Mesenchymal stem cell (in vitro differentiated cells and primary cell): ENCODE measurements around the gene DOCK2.

ENCODE experiments used
- DNase-seq: peaks from one replicate; pipeline ENCODE4 v3.0.0-alpha.2; 2013
- H2AFZ ChIP-seq: one replicate; pipeline ENCODE4 v1.6.1; 2013; ENCODE audit warnings: low read depth, mild to moderate bottlenecking, control low read depth, inconsistent platforms, low read length, moderate library complexity
- H2AK5ac ChIP-seq: 2 replicates; pipeline ENCODE4 v1.6.1; 2013; ENCODE audit warnings: low read length, moderate library complexity, mild to moderate bottlenecking, inconsistent platforms; ENCODE audit not compliant: severe bottlenecking
- H2BK120ac ChIP-seq: one replicate; pipeline ENCODE4 v1.6.1; 2013; ENCODE audit warnings: low read depth, mild to moderate bottlenecking, inconsistent platforms, low read length, moderate library complexity
- H2BK12ac ChIP-seq, 2 experiments: one replicate each; pipeline ENCODE4 v1.6.1; 2013; ENCODE audit warnings: inconsistent platforms in 2 of 2, low read length in 2 of 2, mild to moderate bottlenecking in 2 of 2, moderate library complexity in 2 of 2, control low read depth in 1 of 2
- H2BK15ac ChIP-seq: one replicate; pipeline ENCODE4 v1.6.1; 2013; ENCODE audit warnings: mild to moderate bottlenecking, low read depth, inconsistent platforms; ENCODE audit not compliant: poor library complexity, severe bottlenecking
- H2BK5ac ChIP-seq: 2 replicates; pipeline ENCODE4 v1.6.1; 2013; ENCODE audit warnings: low read depth, mild to moderate bottlenecking, low read length, control low read depth, inconsistent platforms; ENCODE audit not compliant: poor library complexity, severe bottlenecking
- H3K14ac ChIP-seq, 2 experiments: one replicate each; pipeline ENCODE4 v1.6.1; 2013; ENCODE audit warnings: inconsistent platforms in 2 of 2, low read length in 2 of 2, control low read depth in 1 of 2, mild to moderate bottlenecking in 1 of 2, moderate library complexity in 1 of 2
- H3K18ac ChIP-seq, 2 experiments: one replicate each; pipeline ENCODE4 v1.6.1; 2013; ENCODE audit warnings: inconsistent platforms in 2 of 2, low read length in 2 of 2, control low read depth in 1 of 2, low read depth in 1 of 2, mild to moderate bottlenecking in 1 of 2
- H3K23ac ChIP-seq, 2 experiments: one replicate each; pipeline ENCODE4 v1.6.1; 2013; ENCODE audit warnings: inconsistent platforms in 2 of 2, low read length in 2 of 2, mild to moderate bottlenecking in 2 of 2, moderate library complexity in 2 of 2, control low read depth in 1 of 2
- H3K27ac ChIP-seq: 2 replicates; pipeline ENCODE4 v1.5.1; 2013; ENCODE audit warnings: mild to moderate bottlenecking, moderate library complexity, low read length, control low read depth, inconsistent platforms; ENCODE audit not compliant: poor library complexity, severe bottlenecking
- H3K27me3 ChIP-seq, 2 experiments: 2 replicates each; pipeline versions ENCODE4 v1.6.1 to v1.7.0; 2013; ENCODE audit warnings: low read length in 2 of 2, mild to moderate bottlenecking in 2 of 2, moderate library complexity in 2 of 2, control low read depth in 1 of 2, inconsistent platforms in 1 of 2; ENCODE audit not compliant: control insufficient read depth in 1 of 2, insufficient read depth in 1 of 2
- H3K36me3 ChIP-seq, 2 experiments: 2 replicates each; pipeline versions ENCODE4 v1.6.1 to v1.7.0; 2013; ENCODE audit warnings: low read length in 2 of 2, control low read depth in 1 of 2, inconsistent platforms in 1 of 2, low read depth in 1 of 2, mild to moderate bottlenecking in 1 of 2; ENCODE audit not compliant: insufficient read depth in 2 of 2, control insufficient read depth in 1 of 2
- H3K4ac ChIP-seq, 2 experiments: one replicate each; pipeline ENCODE4 v1.6.1; 2013; ENCODE audit warnings: inconsistent platforms in 2 of 2, low read length in 2 of 2, mild to moderate bottlenecking in 2 of 2, moderate library complexity in 2 of 2, control low read depth in 1 of 2, low read depth in 1 of 2
- H3K4me1 ChIP-seq: 2 replicates; pipeline ENCODE4 v1.6.1; 2013; ENCODE audit warnings: low read depth, low read length, control low read depth; ENCODE audit not compliant: control insufficient read depth, insufficient read depth
- H3K4me2 ChIP-seq: 2 replicates; pipeline ENCODE4 v1.6.1; 2013; ENCODE audit warnings: low read length, mild to moderate bottlenecking, inconsistent platforms; ENCODE audit not compliant: poor library complexity, severe bottlenecking
- H3K4me3 ChIP-seq, 2 experiments: 2 replicates each; pipeline versions ENCODE4 v1.5.1 to v1.7.0; 2013; ENCODE audit warnings: low read length in 2 of 2, mild to moderate bottlenecking in 2 of 2, control low read depth in 1 of 2, low read depth in 1 of 2; ENCODE audit not compliant: insufficient read depth in 1 of 2
- H3K79me1 ChIP-seq: replicated peaks from 2 replicates; pipeline ENCODE4 v1.6.1; 2013; ENCODE audit warnings: mild to moderate bottlenecking, control low read depth, low read length, inconsistent platforms; ENCODE audit not compliant: poor library complexity, severe bottlenecking
- H3K9ac ChIP-seq: 2 replicates; pipeline ENCODE4 v1.7.0; 2013; ENCODE audit warnings: mild to moderate bottlenecking, low read length, moderate library complexity
- H3K9me3 ChIP-seq: 2 replicates; pipeline ENCODE4 v1.7.0; 2013; ENCODE audit warnings: mild to moderate bottlenecking, low read length; ENCODE audit not compliant: control insufficient read depth
- H4K8ac ChIP-seq: one replicate; pipeline ENCODE4 v1.6.1; 2013; ENCODE audit warnings: inconsistent platforms, mild to moderate bottlenecking, low read length, moderate library complexity
- H4K91ac ChIP-seq: one replicate; pipeline ENCODE4 v1.6.1; 2013; ENCODE audit warnings: mild to moderate bottlenecking, low read length, inconsistent platforms
- WGBS: methylation state at CpG from one replicate; pipeline ENCODE4 v1.1.7; 2013; ENCODE audit warnings: mixed read lengths; 5-methylcytosine and 5-hydroxymethylcytosine counted together

Gene DOCK2

DNA sequence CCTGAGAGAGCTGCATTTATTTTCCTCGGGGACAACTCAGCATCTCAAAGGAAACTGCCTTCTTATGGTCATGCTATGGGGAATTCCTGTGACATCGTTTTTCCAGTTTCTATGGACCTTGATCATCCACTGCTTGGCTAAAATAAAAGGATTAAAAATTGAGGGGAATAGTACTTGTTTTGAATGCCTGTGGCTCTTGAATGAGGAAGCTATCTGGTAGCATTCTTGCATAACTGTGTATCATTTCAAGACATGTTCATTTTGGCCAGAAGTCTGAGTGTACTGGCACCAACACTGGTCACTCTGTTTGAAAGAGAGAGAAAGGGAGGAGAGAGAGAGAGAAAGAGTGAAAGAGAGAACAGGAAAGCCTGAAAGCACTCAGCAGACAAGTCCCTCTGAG lies 116.7 kb downstream of the DOCK2 start:
- H3K9me3 ChIP-seq, result peaks cover 4% of the 10 kb centered on the region
- no peak overlapping the region for H4K91ac ChIP-seq
- H2BK120ac ChIP-seq, result no peak overlapping the region
- DNase-seq, result peak; percentile 50
- H3K4me1 ChIP-seq, result no peaks in the 10 kb centered on the region
- H3K27ac ChIP-seq, result no peak overlapping the region
- no peaks in the 10 kb centered on the region for H3K36me3 ChIP-seq
- no peak overlapping the region for H2BK15ac ChIP-seq
- H3K4me3 ChIP-seq, result no peak overlapping the region
- H3K79me1 ChIP-seq, result no peaks in the 10 kb centered on the region
- H2BK5ac ChIP-seq, result no peak overlapping the region
- no peak overlapping the region for H3K4me2 ChIP-seq
- H3K4ac ChIP-seq, result no peak overlapping the region
- H2AFZ ChIP-seq, result no peak overlapping the region
- H3K14ac ChIP-seq, result no peak overlapping the region
- no peaks in the 10 kb centered on the region for H3K27me3 ChIP-seq
- no peak overlapping the region for H3K18ac ChIP-seq
- 78% methylated on average over 2 of the region's 2 CpGs for whole genome bisulfite sequencing
- no peak overlapping the region for H3K23ac ChIP-seq
- no peak overlapping the region for H4K8ac ChIP-seq
- H3K9ac ChIP-seq, result no peak overlapping the region
- no peak overlapping the region for H2AK5ac ChIP-seq
- H2BK12ac ChIP-seq, result no peak overlapping the region

DNA sequence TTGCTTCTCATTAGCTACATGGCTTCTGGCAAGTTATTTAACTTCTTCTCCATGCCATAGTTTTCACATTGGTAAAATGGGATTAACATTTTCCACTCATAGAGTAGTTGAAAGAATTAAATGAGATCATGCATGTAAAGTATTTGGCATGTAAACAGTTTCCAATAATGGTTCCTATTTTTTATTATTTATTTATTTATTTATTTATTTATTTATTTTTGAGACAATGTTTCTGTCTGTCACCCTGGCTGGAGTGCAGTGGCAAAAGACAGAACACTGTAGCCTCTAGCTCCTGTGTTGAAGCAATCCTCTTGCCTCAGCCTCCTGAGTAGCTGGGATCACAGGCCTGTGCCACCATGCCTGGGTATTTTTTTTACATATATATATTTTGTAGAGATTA lies 117.7 kb downstream of the DOCK2 start:
- Histone ChIP-seq H3K27ac (no peak overlapping the region), H3K4ac (no peak overlapping the region)

DNA sequence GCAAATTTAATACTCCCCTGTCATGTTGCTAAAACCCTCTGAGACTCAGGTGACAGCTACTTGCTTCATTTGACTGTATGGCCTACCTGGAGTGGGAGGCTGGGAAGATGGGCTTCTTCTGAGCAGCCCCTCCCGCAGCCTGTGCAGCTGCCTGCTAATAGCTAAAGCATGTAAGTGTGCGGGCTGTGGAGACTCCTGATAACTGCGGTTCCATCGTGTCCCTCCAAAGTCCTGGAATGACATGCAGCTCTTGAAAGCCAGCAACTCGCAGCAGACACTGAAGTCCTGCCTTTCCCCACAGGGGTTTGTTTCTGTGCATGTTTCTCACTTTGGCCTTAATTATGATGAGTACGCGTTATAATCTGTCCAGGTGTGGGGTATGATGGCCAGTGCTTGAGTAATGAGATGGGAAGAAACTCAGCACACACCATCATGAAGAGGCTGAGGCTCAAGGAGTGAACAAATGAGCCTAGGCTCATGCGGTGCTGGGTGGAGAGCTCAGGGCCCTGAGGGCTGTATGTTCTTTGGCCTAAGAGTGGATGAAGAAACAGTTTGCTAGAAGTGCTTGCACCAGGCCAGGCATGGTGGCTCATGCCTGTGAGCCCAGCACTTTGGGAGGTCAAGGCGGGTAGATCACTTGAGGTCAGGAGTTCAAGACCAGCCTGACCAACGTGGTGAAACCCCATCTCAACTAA lies 119.1 kb downstream of the DOCK2 start:
- Histone ChIP-seq H3K79me1 (no peaks in the 10 kb centered on the region), H2BK5ac (no peak overlapping the region), H4K91ac (no peak overlapping the region), H3K9ac (no peak overlapping the region), H3K27ac (no peak overlapping the region), H3K18ac (no peak overlapping the region), H3K4me1 (no peaks in the 10 kb centered on the region), H3K4me3 (no peak overlapping the region), H2AFZ (no peak overlapping the region), H2BK12ac (no peak overlapping the region), H4K8ac (no peak overlapping the region), H3K27me3 (no peaks in the 10 kb centered on the region), H3K4ac (no peak overlapping the region), H2AK5ac (no peak overlapping the region), H3K23ac (no peak overlapping the region), H3K36me3 (no peaks in the 10 kb centered on the region), H2BK15ac (no peak overlapping the region), H2BK120ac (no peak overlapping the region), H3K14ac (no peak overlapping the region), H3K4me2 (no peak overlapping the region), H3K9me3 (no peaks in the 10 kb centered on the region)
- no peak for DNase-seq
- WGBS, result 93% methylated on average over 10 of the region's 10 CpGs

More for the DNA sequence above, 117.7 kb downstream of the DOCK2 start:
- Histone ChIP-seq H3K4me3 (no peak overlapping the region), H2BK5ac (no peak overlapping the region), H2AK5ac (no peak overlapping the region), H3K4me1 (no peaks in the 10 kb centered on the region), H2BK15ac (no peak overlapping the region), H3K36me3 (no peaks in the 10 kb centered on the region), H4K8ac (no peak overlapping the region), H2BK12ac (no peak overlapping the region), H3K4me2 (no peak overlapping the region), H3K18ac (no peak overlapping the region), H3K14ac (no peak overlapping the region), H3K9ac (no peak overlapping the region), H2AFZ (no peak overlapping the region), H3K79me1 (no peaks in the 10 kb centered on the region), H2BK120ac (no peak overlapping the region), H4K91ac (no peak overlapping the region), H3K27me3 (no peaks in the 10 kb centered on the region), H3K9me3 (no peaks in the 10 kb centered on the region), H3K23ac (no peak overlapping the region)
- DNase-seq, result no peak

DNA sequence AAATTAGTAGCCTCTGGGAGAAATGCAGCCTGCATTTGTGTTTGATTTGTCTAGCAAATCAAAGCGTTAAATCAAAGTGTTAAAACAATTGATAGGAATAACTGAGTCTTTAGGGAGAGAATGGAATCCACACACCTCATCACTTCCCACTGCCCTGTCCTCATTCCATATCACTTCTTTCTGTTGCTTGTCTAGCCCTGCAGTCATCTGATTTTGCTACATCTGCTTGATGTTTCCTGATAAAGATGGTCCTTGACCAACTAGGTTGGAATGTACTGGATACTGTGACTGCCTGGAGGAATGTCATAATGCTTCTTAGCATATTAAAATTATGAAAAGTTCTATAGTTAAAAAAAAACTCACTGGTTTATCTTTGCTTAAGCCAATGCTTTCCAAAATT lies 119.9 kb downstream of the DOCK2 start:
- no peak overlapping the region for H2BK120ac ChIP-seq
- H3K9ac ChIP-seq, result no peak overlapping the region
- H2BK15ac ChIP-seq, result no peak overlapping the region
- no peak overlapping the region for H2BK12ac ChIP-seq
- H3K27ac ChIP-seq, result no peak overlapping the region
- H2BK5ac ChIP-seq, result no peak overlapping the region
- no peak overlapping the region for H3K4me3 ChIP-seq
- H3K18ac ChIP-seq, result no peak overlapping the region
- no peak overlapping the region for H3K4ac ChIP-seq
- no peak overlapping the region for H2AK5ac ChIP-seq
- H4K8ac ChIP-seq, result no peak overlapping the region
- H3K36me3 ChIP-seq, result no peaks in the 10 kb centered on the region
- H3K27me3 ChIP-seq, result no peaks in the 10 kb centered on the region
- WGBS, result no CpG with 5 or more reads among the region's 1 CpG
- H3K4me2 ChIP-seq, result no peak overlapping the region
- no peak overlapping the region for H4K91ac ChIP-seq
- H3K23ac ChIP-seq, result no peak overlapping the region
- no peak overlapping the region for H3K14ac ChIP-seq
- no peaks in the 10 kb centered on the region for H3K4me1 ChIP-seq
- no peak for DNase-seq
- H3K79me1 ChIP-seq, result no peaks in the 10 kb centered on the region
- H3K9me3 ChIP-seq, result no peaks in the 10 kb centered on the region
- no peak overlapping the region for H2AFZ ChIP-seq
